Loucy (cell line): ENCODE data around the gene HDAC11.

ENCODE experiments used
- H2AFZ ChIP-seq: fragments of 200-600 bp; sonication (generic); 2 replicates; pipeline ENCODE4 v1.6.0; 2016; ENCODE audit warnings: antibody characterized with exemption, mild to moderate bottlenecking, low read length, moderate library complexity
- H3F3A ChIP-seq: fragments of 200-600 bp; 2 replicates; pipeline ENCODE4 v1.6.0; 2016; ENCODE audit warnings: antibody characterized with exemption, low read depth, mild to moderate bottlenecking
- H3K27me3 ChIP-seq: fragments of 200-600 bp; sonication (generic); 2 replicates; pipeline ENCODE4 v1.6.1; 2014; ENCODE audit warnings: low read length, mild to moderate bottlenecking; ENCODE audit not compliant: insufficient read depth, poor library complexity, severe bottlenecking
- H3K36me3 ChIP-seq: fragments of 200-600 bp; sonication (generic); 2 replicates; pipeline ENCODE4 v1.6.1; 2016; ENCODE audit warnings: low read length; ENCODE audit not compliant: insufficient read depth
- H3K4me1 ChIP-seq: fragments of 200-600 bp; sonication (generic); 2 replicates; pipeline ENCODE4 v1.5.1; 2014; ENCODE audit warnings: low read length, mild to moderate bottlenecking; ENCODE audit not compliant: insufficient read depth, poor library complexity, severe bottlenecking
- H3K4me2 ChIP-seq: fragments of 200-600 bp; sonication (generic); 2 replicates; pipeline ENCODE4 v1.6.0; 2014; ENCODE audit warnings: antibody characterized with exemption, low read length, low read depth, mild to moderate bottlenecking; ENCODE audit not compliant: poor library complexity, severe bottlenecking
- H3K4me3 ChIP-seq: fragments of 200-600 bp; sonication (generic); 2 replicates; pipeline ENCODE4 v1.5.1; 2014; ENCODE audit warnings: low read length, mild to moderate bottlenecking, mixed read lengths; ENCODE audit not compliant: poor library complexity, severe bottlenecking
- H3K79me2 ChIP-seq: fragments of 200-600 bp; sonication (generic); 2 replicates; pipeline ENCODE4 v1.6.1; 2014; ENCODE audit warnings: low read length; ENCODE audit not compliant: insufficient read depth
- H3K9ac ChIP-seq: fragments of 200-600 bp; sonication (generic); 2 replicates; pipeline ENCODE4 v1.6.0; 2014; ENCODE audit warnings: mild to moderate bottlenecking, low read depth, low read length, moderate library complexity; ENCODE audit not compliant: poor library complexity, severe bottlenecking
- H3K9me2 ChIP-seq: fragments of 200-600 bp; sonication (generic); replicated peaks from 2 replicates; pipeline ENCODE4 v1.6.1; 2016; ENCODE audit warnings: low read depth, low read length, mixed read lengths
- H3K9me3 ChIP-seq: fragments of 200-600 bp; sonication (generic); 2 replicates; pipeline ENCODE4 v1.6.1; 2014; ENCODE audit warnings: mild to moderate bottlenecking, antibody characterized with exemption, low read length, low read depth; ENCODE audit not compliant: insufficient read depth
- H4K20me1 ChIP-seq: fragments of 200-600 bp; sonication (generic); 2 replicates; pipeline ENCODE4 v1.6.0; 2014; ENCODE audit warnings: antibody characterized with exemption, low read length, mild to moderate bottlenecking; ENCODE audit not compliant: insufficient read depth, poor library complexity, severe bottlenecking
- EZH2phosphoT487 ChIP-seq: fragments of 200-600 bp; IDR thresholded peaks from 2 replicates; pipeline ENCODE4 v1.6.1; 2018; ENCODE audit warnings: antibody characterized with exemption, mild to moderate bottlenecking, moderate library complexity, borderline replicate concordance
- TF ChIP-seq, protein P1 (sequence below): fragments of 200-600 bp; sonication (generic); conservative IDR thresholded peaks from 2 replicates; pipeline ENCODE4 v1.5.1; 2014; ENCODE audit warnings: mild to moderate bottlenecking, antibody characterized with exemption, low read length

Gene HDAC11

DNA sequence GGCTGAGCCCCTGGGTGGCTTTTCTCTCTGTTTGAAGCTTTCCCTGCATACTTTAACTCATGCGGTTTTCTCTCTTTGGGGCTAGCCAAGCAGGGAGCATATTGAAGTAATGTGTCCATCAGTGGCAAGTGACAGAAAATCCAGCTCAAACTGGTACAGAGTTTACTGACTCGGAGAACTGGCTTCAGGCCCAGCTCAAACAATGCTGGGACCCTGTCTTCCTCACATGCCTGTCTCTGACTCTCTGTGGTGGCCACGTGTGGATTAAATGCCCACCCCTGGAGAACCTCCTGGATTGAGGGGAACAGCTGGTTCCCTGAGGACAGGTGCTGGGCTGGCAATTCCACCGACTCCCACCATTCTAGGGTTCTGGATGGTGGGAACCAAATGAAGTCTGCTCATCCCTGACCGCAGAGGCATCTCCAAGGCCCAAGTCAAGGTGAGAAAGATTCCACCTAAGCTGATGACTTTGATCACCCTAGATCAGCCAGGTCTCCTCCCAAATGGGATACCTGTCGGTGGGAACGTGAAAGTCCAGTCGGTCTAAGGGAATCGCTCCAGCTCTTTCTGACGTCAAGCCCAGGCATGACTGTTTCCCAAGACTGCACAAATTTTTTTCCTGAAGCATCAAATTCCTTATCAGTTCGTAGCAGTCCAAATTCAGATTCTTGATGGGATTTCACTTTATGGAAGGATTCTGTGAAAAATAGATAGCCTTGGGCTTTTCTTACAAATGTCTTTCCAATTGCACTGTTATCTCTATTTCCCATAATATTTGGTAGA, 16.3 kb upstream of the HDAC11 start:
- Histone ChIP-seq H3F3A (no peaks in the 10 kb centered on the region), H3K4me3 (no peak overlapping the region), H3K9me3 (no peaks in the 10 kb centered on the region), H3K36me3 (no peaks in the 10 kb centered on the region), H3K9me2 (no peaks in the 10 kb centered on the region), H3K4me1 (peaks cover 4% of the 10 kb centered on the region), H3K4me2 (no peak overlapping the region), H3K79me2 (no peaks in the 10 kb centered on the region), H2AFZ (no peak overlapping the region), H3K27me3 (no peaks in the 10 kb centered on the region), H3K9ac (no peak overlapping the region), H4K20me1 (no peaks in the 10 kb centered on the region)
- TF ChIP-seq, protein P1, sequence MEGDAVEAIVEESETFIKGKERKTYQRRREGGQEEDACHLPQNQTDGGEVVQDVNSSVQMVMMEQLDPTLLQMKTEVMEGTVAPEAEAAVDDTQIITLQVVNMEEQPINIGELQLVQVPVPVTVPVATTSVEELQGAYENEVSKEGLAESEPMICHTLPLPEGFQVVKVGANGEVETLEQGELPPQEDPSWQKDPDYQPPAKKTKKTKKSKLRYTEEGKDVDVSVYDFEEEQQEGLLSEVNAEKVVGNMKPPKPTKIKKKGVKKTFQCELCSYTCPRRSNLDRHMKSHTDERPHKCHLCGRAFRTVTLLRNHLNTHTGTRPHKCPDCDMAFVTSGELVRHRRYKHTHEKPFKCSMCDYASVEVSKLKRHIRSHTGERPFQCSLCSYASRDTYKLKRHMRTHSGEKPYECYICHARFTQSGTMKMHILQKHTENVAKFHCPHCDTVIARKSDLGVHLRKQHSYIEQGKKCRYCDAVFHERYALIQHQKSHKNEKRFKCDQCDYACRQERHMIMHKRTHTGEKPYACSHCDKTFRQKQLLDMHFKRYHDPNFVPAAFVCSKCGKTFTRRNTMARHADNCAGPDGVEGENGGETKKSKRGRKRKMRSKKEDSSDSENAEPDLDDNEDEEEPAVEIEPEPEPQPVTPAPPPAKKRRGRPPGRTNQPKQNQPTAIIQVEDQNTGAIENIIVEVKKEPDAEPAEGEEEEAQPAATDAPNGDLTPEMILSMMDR: no peak
- TF ChIP-seq EZH2phosphoT487: no peak

DNA sequence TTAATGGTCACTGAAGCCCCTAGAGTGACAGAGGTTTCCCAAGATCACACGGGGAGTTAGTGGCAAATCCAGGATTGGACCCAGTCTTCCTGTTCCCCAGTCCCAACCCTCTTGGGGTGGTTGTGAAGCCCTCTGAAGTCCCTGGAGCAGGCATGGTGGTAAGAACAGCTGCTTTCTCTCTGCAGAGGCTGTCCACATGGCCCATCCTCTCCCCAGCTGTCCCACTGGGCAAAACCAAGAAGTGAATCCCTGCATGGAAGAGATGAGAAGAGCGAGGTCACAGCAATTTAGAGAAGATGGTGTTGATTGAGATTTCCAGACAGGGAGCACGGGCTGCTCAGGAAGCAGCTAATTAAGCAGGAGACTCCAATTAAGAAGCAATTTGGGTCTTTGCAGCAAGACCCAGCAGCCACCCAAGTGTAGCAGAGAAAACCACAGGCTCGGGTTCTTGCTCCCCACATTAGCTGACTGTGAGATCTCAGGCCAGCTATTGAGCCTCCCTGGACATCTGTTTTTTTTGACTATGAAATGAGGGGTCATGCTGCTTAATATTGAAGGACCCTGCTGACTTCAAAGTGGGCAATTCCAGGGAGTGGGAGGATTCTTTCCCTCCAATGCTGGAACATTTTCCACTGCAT, 14.8 kb upstream of the HDAC11 start:
- Histone ChIP-seq H3K9me2 (no peaks in the 10 kb centered on the region), H3K9ac (no peak overlapping the region), H3K4me2 (no peak overlapping the region), H3K27me3 (no peaks in the 10 kb centered on the region), H3K9me3 (no peaks in the 10 kb centered on the region), H3K4me3 (no peak overlapping the region), H3F3A (no peaks in the 10 kb centered on the region), H3K4me1 (peaks cover 4% of the 10 kb centered on the region), H3K36me3 (no peaks in the 10 kb centered on the region), H3K79me2 (no peaks in the 10 kb centered on the region), H4K20me1 (no peaks in the 10 kb centered on the region), H2AFZ (no peak overlapping the region)
- no peak for TF ChIP-seq EZH2phosphoT487
- TF ChIP-seq, protein P1: no peak

DNA sequence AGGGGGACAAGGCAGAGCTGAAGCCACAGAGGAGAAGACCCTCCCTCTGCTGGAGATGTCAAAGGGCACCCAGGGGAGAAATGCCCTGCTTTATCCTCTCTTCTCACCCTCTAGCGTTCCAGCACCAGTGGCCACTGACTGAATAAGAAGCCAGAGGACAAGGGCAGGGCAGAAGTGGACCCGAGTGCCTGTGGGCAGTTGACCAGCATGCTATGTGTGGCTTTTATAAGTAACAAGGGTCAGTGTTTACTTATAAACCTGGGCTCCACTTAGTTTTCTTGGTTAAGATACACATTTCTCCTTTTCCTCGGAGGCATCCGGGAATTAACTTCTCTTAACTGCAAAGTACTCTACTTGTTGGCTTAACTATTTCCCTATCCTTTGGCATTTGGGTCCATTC, 13.3 kb upstream of the HDAC11 start:
- no peaks in the 10 kb centered on the region for H3K79me2 ChIP-seq
- H4K20me1 ChIP-seq: no peaks in the 10 kb centered on the region
- no peaks in the 10 kb centered on the region for H3K9me2 ChIP-seq
- no peak overlapping the region for H3K9ac ChIP-seq
- no peaks in the 10 kb centered on the region for H3K27me3 ChIP-seq
- TF ChIP-seq, protein P1: no peak
- TF ChIP-seq EZH2phosphoT487: no peak
- no peak overlapping the region for H2AFZ ChIP-seq
- no peak overlapping the region for H3K4me3 ChIP-seq
- no peaks in the 10 kb centered on the region for H3F3A ChIP-seq
- no peaks in the 10 kb centered on the region for H3K36me3 ChIP-seq
- H3K9me3 ChIP-seq: no peaks in the 10 kb centered on the region
- H3K4me1 ChIP-seq: no peaks in the 10 kb centered on the region
- no peak overlapping the region for H3K4me2 ChIP-seq
